GM06990 (cell line): ENCODE results near the gene ARHGAP21.
A peak's percentile ranks its signal among the peaks of the same experiment; 100 is the strongest.

ENCODE experiments used
- DNase-seq: peaks from one replicate; pipeline ENCODE4 v3.0.0-alpha.2; 2011; ENCODE audit not compliant: insufficient read length; ENCODE audit errors: extremely low read depth
- H3K27me3 ChIP-seq: replicated peaks from 2 replicates; pipeline ENCODE4 v1.6.0; 2011; ENCODE audit warnings: low read length; ENCODE audit not compliant: control insufficient read depth, insufficient read depth
- H3K36me3 ChIP-seq: 2 replicates; pipeline ENCODE4 v1.5.1; 2011; ENCODE audit warnings: low read length; ENCODE audit not compliant: control insufficient read depth, insufficient read depth
- H3K4me3 ChIP-seq: replicated peaks from 2 replicates; pipeline ENCODE4 v1.5.1; 2011; ENCODE audit warnings: low read depth, mild to moderate bottlenecking, control low read depth, low read length
- TF ChIP-seq, protein P1 (sequence below): IDR thresholded peaks from 2 replicates; pipeline ENCODE4 v1.5.1; 2011; ENCODE audit warnings: low read length, control low read depth, mild to moderate bottlenecking, inconsistent platforms; ENCODE audit not compliant: insufficient read depth, poor library complexity, severe bottlenecking

Gene ARHGAP21

DNA sequence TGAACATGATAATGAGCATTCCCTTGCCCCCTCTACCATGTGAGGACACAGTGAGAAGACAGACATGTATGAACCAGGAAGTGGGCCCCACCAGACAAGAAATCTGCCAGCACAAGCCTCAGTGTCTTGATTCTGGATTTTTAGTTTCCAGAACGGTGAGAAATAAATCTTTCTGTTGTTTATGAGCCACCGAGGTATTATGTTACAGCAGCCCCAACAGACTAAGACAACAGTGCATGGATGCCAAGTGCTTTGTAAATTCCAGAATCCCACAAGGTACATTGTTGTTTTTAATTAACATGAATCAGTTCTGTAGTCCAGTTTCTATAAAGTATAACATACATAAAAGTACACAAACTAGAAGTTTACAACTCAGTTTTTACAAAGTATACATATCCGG, 162.2 kb downstream of the ARHGAP21 start:
- no peak for DNase-seq
- H3K27me3 ChIP-seq = no peaks in the 10 kb centered on the region
- TF ChIP-seq, protein P1, sequence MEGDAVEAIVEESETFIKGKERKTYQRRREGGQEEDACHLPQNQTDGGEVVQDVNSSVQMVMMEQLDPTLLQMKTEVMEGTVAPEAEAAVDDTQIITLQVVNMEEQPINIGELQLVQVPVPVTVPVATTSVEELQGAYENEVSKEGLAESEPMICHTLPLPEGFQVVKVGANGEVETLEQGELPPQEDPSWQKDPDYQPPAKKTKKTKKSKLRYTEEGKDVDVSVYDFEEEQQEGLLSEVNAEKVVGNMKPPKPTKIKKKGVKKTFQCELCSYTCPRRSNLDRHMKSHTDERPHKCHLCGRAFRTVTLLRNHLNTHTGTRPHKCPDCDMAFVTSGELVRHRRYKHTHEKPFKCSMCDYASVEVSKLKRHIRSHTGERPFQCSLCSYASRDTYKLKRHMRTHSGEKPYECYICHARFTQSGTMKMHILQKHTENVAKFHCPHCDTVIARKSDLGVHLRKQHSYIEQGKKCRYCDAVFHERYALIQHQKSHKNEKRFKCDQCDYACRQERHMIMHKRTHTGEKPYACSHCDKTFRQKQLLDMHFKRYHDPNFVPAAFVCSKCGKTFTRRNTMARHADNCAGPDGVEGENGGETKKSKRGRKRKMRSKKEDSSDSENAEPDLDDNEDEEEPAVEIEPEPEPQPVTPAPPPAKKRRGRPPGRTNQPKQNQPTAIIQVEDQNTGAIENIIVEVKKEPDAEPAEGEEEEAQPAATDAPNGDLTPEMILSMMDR = no peak
- no peaks in the 10 kb centered on the region for H3K36me3 ChIP-seq
- no peak overlapping the region for H3K4me3 ChIP-seq

DNA sequence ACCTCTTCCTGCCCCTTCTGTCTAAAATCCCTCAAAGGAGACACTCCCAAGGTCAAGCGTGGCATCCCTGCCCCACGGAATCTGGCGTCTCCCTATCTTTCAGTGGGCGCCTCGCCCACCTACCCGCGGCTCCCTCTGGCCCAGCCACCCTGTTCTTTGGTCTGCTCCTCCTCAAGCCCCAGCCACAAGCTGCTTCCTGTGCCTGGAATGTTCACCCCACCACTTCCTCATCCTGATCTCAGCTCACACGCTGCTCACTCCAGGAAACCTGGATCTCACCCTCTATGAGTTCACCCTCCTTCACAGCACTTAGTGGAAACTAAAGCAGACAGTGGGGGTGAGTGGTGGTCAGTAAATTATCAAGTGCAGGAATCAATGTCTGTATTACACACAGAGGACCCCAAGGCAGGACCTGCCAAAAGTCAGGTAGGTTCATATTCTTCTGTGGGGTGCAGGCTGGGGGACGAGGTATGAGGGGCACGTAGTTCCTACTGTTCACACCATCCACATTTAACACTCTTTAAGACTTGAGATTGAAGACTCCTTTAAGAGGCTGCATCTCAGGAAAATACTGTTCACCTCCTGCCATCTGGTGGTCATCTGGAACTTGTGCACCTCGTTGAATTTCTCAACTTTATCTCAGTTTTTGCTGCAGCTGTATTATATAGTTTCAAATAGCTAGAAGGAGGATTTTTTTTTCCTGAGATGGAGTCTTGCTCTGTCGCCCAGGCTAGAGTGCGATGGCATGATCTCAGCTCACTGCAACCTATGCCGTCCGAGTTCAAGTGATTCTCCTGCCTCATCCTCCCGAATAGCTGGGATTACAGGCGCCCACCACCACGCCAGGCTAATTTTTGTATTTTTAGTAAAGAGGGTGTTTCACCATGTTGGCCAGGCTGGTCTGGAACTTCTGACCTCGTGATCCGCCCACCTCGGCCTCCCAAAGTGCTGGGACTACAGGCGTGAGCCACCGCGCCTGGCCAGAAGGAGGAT, 166.6 kb downstream of the ARHGAP21 start:
- no peaks in the 10 kb centered on the region for H3K36me3 ChIP-seq
- TF ChIP-seq, protein P1 = peak; percentile 63
- DNase-seq = peak; percentile 9
- H3K27me3 ChIP-seq = no peaks in the 10 kb centered on the region; the same call in 1 of the 2 replicates
- H3K4me3 ChIP-seq = no peak overlapping the region

DNA sequence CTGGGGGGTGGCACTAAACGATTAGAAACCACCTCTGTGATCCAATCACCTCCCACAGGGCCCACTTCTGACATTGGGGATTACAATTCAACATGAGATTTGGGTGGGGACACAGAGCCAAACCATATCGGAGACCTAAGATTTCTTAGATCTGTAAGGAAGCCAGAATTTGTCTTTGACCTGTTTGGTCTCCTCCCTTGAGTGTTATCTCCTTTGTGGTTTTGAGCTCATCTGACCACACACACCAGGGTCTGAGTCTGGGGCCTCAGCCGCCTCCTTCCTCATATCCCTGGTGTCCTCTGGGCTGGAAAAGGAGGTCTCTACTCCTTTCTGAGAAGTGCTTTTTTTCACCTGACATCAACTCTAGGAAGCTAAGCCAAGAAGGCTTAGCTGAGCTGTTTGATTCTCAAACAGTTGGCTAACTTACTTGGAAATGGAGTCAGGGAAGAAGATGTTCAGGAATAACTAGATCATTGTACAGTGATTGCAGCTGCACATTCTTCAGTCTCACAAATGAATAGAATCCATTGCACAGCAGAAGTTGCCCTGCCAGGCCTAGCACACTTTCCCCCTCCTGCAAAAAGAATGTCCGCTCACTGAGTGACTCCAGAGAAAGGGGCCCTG, 167.4 kb downstream of the ARHGAP21 start:
- TF ChIP-seq, protein P1 = no peak
- DNase-seq = no peak
- H3K4me3 ChIP-seq = no peak overlapping the region

DNA sequence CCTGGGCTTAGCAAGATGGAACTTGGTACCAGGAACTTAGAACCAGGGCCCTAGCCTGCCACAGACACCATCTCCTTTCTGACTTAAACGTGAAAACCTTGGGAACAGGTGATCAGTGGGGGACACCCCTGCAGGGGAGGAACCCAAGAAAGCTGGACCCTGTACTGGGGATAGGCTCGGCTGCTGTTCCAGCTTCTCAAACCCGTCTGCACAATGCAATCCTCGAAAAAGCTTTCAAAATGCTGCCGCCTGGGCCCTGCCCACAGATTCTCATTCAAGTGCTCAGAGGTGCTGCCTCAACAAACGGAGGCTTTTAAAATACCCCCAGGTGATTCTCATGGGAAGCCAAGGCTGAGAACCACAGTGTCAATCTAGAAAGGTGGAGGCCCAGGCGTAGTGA, 169.7 kb downstream of the ARHGAP21 start:
- H3K4me3 ChIP-seq = no peak overlapping the region
- DNase-seq = no peak
- TF ChIP-seq, protein P1 = no peak
- no peaks in the 10 kb centered on the region; the same call in 1 of the 2 replicates for H3K27me3 ChIP-seq
- no peaks in the 10 kb centered on the region for H3K36me3 ChIP-seq

More for the DNA sequence above, 167.4 kb downstream of the ARHGAP21 start:
- Histone ChIP-seq H3K36me3 (no peaks in the 10 kb centered on the region), H3K27me3 (no peaks in the 10 kb centered on the region; the same call in 1 of the 2 replicates)

DNA sequence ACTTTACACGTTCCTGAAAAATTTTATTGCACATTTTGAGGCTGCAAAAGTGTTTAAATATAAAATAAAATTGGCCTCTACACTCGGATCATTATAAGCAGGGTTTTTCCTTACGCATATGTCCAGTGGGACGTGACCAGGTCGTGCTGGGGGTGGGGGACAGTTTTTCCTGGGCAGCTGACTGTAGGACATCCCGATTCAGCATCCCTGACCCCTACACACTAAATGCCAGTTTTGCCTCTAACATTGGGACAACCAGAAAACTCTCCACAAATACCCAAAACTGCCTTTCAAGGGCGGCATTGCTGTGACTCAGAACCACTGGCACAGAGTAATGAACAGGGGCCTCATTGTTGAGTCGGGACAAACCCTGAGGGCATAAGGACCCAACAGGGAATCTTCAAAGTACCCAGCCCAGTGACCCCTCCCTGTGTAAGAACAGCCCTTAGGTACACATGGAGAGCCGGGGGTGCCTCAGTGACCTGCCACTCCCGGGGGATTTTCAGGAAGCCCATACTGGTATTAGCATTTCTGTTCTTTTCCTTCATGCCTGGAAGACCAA, 170.6 kb downstream of the ARHGAP21 start:
- TF ChIP-seq, protein P1 = no peak

More for the DNA sequence above, 170.6 kb downstream of the ARHGAP21 start:
- no peak overlapping the region for H3K4me3 ChIP-seq
- no peaks in the 10 kb centered on the region for H3K36me3 ChIP-seq
- DNase-seq = no peak
- no peaks in the 10 kb centered on the region; the same call in 1 of the 2 replicates for H3K27me3 ChIP-seq
